GM21619 (cell line): ENCODE results near the gene HSD17B1.
"Not testable (repeated sequence)": the region's sequence is repeated elsewhere in the genome, so short reads cannot be mapped to it uniquely, and the experiment has no call there.

Source experiments
- ATAC-seq: cut with Tn5 transposase; IDR thresholded peaks from one replicate; pipeline ENCODE4 v1.9.1; 2021; ENCODE audit not compliant: unreplicated experiment

The HSD17B1 gene

GRCh38 chr17:42552736-42553135 is at the start of gene HSD17B1:
Gene HSD17B1, plus strand, starts transcription at chr17:42552923. Its CDS starts 11 bp downstream, at chr17:42552934.
- not testable (repeated sequence) for ATAC-seq

GRCh38 chr17:42502926-42503325 is 49.8 kb upstream of the HSD17B1 start:
- ATAC-seq = no peak

- ATAC-seq = no peak
Measured at GRCh38 chr17:42507671-42508070, 45.1 kb upstream of the HSD17B1 start.

GRCh38 chr17:42508426-42509165 is 44.1 kb upstream of the HSD17B1 start:
- ATAC-seq = no peak

- ATAC-seq = no peak
Measured at GRCh38 chr17:42509409-42509808, 43.3 kb upstream of the HSD17B1 start.

- no peak for ATAC-seq
Measured at GRCh38 chr17:42509841-42510240, 42.9 kb upstream of the HSD17B1 start.

- no peak for ATAC-seq
Measured at GRCh38 chr17:42512246-42512645, 40.5 kb upstream of the HSD17B1 start.

GRCh38 chr17:42512733-42513251 is 39.9 kb upstream of the HSD17B1 start:
- no peak for ATAC-seq

- no peak for ATAC-seq
Measured at GRCh38 chr17:42513686-42514085, 39.0 kb upstream of the HSD17B1 start.

GRCh38 chr17:42514279-42514678 is 38.4 kb upstream of the HSD17B1 start:
- no peak for ATAC-seq

GRCh38 chr17:42514867-42515266 is 37.9 kb upstream of the HSD17B1 start:
- no peak for ATAC-seq

- no peak for ATAC-seq
Measured at GRCh38 chr17:42517516-42517915, 35.2 kb upstream of the HSD17B1 start.

GRCh38 chr17:42518046-42518754 is 34.5 kb upstream of the HSD17B1 start:
- no peak for ATAC-seq

- ATAC-seq = no peak
Measured at GRCh38 chr17:42518755-42519545, 33.8 kb upstream of the HSD17B1 start.

GRCh38 chr17:42519546-42520491 is 32.9 kb upstream of the HSD17B1 start:
- ATAC-seq = no peak

GRCh38 chr17:42520540-42520951 is 32.2 kb upstream of the HSD17B1 start:
- no peak for ATAC-seq

GRCh38 chr17:42521036-42521435 is 31.7 kb upstream of the HSD17B1 start:
- no peak for ATAC-seq

GRCh38 chr17:42521666-42522262 is 31.0 kb upstream of the HSD17B1 start:
- no peak for ATAC-seq

GRCh38 chr17:42522263-42522790 is 30.4 kb upstream of the HSD17B1 start:
- ATAC-seq = no peak
